ENCODE results near the gene ZNF451. TPM values are rescaled to one million over a fixed set of nuclear protein-coding genes. Genes with fewer than 3 reads are reported as not detected.
"Not testable (repeated sequence)": the region's sequence is repeated elsewhere in the genome, so short reads cannot be mapped to it uniquely, and the experiment has no call there.

ZNF451 gene
- total RNA-seq, 4 donors from 2014 or later: 34.9 to 102 (median 42.7) TPM

DNA sequence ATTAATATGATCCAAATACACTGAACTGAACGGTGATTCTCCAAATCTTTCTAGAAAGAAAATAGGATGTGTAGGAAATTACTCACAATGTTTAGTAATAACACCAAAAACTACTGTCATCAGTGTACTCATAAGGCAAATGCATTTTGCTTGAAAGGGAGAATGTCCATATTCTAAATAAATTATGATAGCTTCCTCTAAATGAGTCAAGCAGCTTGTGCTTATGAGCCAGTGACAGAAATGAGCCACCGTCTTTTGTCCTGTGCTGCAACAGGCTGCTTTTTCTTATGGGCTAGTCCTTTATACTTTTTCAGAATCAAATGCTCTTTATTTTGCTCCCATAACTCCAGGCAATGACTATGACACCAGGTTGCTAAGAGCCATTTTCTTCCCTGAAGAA lies 4.5 kb upstream of the ZNF451 start:
- DNase-seq (ENCODE audit: low spot score in 2 of 2): no peak
- Histone ChIP-seq H3K9me3 (no peaks in the 10 kb centered on the region), H3K27ac (no peak overlapping the region), H3K4me3 (no peak overlapping the region), H3K27me3 (no peaks in the 10 kb centered on the region), H3K36me3 (no peaks in the 10 kb centered on the region), H3K4me1 (no peaks in the 10 kb centered on the region)
- no peak for TF ChIP-seq POLR2A (IDR thresholded peaks at IDR 0.05)
- TF ChIP-seq CTCF (IDR thresholded peaks at IDR 0.05): no peak
- no peak for TF ChIP-seq POLR2AphosphoS5 (IDR thresholded peaks at IDR 0.05)
- TF ChIP-seq EP300 (IDR thresholded peaks at IDR 0.05): no peak
- WGBS: 87% methylated on average over 2 of the region's 2 CpGs

DNA sequence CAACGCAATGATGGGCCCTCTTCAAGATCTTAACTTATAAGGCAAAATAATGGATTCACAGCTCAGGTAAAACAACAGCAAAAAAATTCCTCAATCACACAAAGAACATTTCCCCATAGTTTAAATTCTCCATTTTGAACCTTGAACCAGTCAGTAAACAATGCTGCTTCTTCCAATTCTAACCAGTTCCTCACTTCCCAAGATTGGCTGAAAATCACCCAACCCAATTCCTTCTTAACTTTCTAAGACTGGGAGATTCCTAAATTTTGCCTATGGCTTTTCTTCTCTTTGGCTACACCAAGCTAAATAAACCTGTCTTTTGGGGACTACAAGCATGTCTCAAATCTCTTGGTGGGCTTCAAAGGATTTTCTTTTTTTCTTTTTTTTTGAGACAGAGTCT lies 3.1 kb upstream of the ZNF451 start:
- H3K27ac ChIP-seq: no peak overlapping the region
- 100% methylated on average over 1 of the region's 1 CpG for WGBS
- no peak overlapping the region for H3K4me3 ChIP-seq
- H3K36me3 ChIP-seq: no peaks in the 10 kb centered on the region
- TF ChIP-seq EP300 (IDR thresholded peaks at IDR 0.05) (no peak), POLR2AphosphoS5 (IDR thresholded peaks at IDR 0.05) (no peak), POLR2A (IDR thresholded peaks at IDR 0.05) (no peak), CTCF (IDR thresholded peaks at IDR 0.05) (no peak)
- DNase-seq (ENCODE audit: low spot score in 2 of 2): no peak
- H3K27me3 ChIP-seq: no peaks in the 10 kb centered on the region
- H3K4me1 ChIP-seq: peaks cover 6% of the 10 kb centered on the region
- no peaks in the 10 kb centered on the region for H3K9me3 ChIP-seq

DNA sequence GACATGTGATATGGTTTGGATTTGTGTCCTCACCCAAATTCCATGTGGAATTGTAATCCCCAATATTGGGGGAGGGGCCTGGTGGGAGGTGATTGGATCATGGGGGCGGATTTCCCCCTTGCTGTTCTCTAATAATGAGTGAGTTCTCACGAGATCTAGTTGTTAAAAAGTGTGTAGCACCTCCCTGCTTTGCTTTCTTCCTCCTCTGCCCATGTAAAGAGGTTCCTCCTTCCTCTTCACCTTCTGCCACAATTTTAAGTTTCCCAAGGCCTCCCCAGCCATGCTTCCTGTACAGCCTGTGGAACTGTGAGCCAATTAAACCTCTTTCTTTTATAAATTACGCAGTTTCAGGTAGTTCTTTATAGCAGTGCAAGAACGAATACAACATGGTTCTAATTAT lies 2.1 kb upstream of the ZNF451 start:
- no peaks in the 10 kb centered on the region for H3K27me3 ChIP-seq
- TF ChIP-seq POLR2AphosphoS5 (IDR thresholded peaks at IDR 0.05) (no peak), EP300 (IDR thresholded peaks at IDR 0.05) (no peak), CTCF (IDR thresholded peaks at IDR 0.05) (no peak), POLR2A (IDR thresholded peaks at IDR 0.05) (no peak)
- no peaks in the 10 kb centered on the region for H3K36me3 ChIP-seq
- H3K4me1 ChIP-seq: peaks cover 15% of the 10 kb centered on the region
- WGBS: 79% methylated on average over 4 of the region's 4 CpGs
- no peak overlapping the region for H3K4me3 ChIP-seq
- no peaks in the 10 kb centered on the region for H3K9me3 ChIP-seq
- no peak overlapping the region for H3K27ac ChIP-seq
- DNase-seq (ENCODE audit: low spot score in 2 of 2): no peak

GRCh38 chr6:57089265-57089664 lies 723 bp upstream of the ZNF451 start:
- peak overlapping the region; percentile 61 for H3K4me3 ChIP-seq
- no peaks in the 10 kb centered on the region for H3K9me3 ChIP-seq
- peaks cover 24% of the 10 kb centered on the region for H3K4me1 ChIP-seq
- H3K27me3 ChIP-seq: no peaks in the 10 kb centered on the region
- 63% methylated on average over 3 of the region's 3 CpGs for WGBS
- H3K27ac ChIP-seq: no peak overlapping the region
- DNase-seq (ENCODE audit: low spot score in 2 of 2): no peak
- TF ChIP-seq CTCF (IDR thresholded peaks at IDR 0.05) (no peak), POLR2AphosphoS5 (IDR thresholded peaks at IDR 0.05) (no peak), EP300 (IDR thresholded peaks at IDR 0.05) (no peak), POLR2A (IDR thresholded peaks at IDR 0.05) (no peak)
- H3K36me3 ChIP-seq: no peaks in the 10 kb centered on the region

GRCh38 chr6:57090458-57091067 lies 575 bp downstream of the ZNF451 start:
- no CpG with 5 or more reads among the region's 27 CpGs for WGBS
- not testable (repeated sequence) for H3K27ac ChIP-seq; H3K27me3 ChIP-seq; H3K36me3 ChIP-seq; H3K9me3 ChIP-seq; DNase-seq (ENCODE audit: low spot score in 2 of 2)
- Histone ChIP-seq H3K4me3 (peak overlapping the region; percentile 61), H3K4me1 (peaks cover 26% of the 10 kb centered on the region)

DNA sequence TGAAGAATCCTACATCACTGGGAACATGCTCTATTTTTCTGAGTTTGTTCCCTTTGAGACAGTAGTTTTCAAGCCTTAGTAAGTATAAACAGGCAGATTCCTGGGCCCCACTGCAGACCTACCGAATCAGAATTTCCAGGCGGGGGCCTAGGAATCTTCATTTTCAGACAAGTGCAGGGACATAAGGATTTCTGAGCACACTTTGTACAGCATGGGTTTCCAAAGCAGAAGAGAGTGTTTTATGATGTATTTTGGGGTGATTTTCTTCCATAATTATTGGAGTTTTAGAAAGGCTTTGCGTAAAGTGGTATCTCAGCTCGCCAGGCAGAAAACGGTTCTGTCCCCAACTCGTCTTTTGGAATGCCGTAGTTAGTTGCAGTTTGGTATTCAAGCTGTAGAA lies 1.4 kb downstream of the ZNF451 start:
- not testable (repeated sequence) for DNase-seq (ENCODE audit: low spot score in 2 of 2); H3K4me3 ChIP-seq; H3K27ac ChIP-seq; H3K9me3 ChIP-seq; H3K27me3 ChIP-seq; H3K36me3 ChIP-seq
- peaks cover 26% of the 10 kb centered on the region for H3K4me1 ChIP-seq
- WGBS: 87% methylated on average over 7 of the region's 7 CpGs
